Thyroid gland (tissue), 4 donors: Measurements from ENCODE around the gene MRGPRG. TPM values are rescaled to one million over a fixed set of nuclear protein-coding genes. Genes with fewer than 3 reads are reported as not detected.

Experiments used
- DNase-seq, 2 donors: peaks; one replicate each; pipeline ENCODE4 v3.0.0-alpha.2; 2019
- H3K27ac ChIP-seq, 3 donors: fragments of 200-600 bp; sonication (generic); 1 replicate in 2 of 3; 2 replicates in 1 of 3; pipeline ENCODE4 v1.5.1; 2016 to 2019; ENCODE audit warnings: mild to moderate bottlenecking in 1 of 3, moderate library complexity in 1 of 3
- H3K27me3 ChIP-seq: fragments of 200-600 bp; sonication (generic); one replicate; pipeline ENCODE4 v1.5.1; 2019
- H3K36me3 ChIP-seq, 2 donors: fragments of 200-600 bp; sonication (generic); one replicate each; pipeline ENCODE4 v1.5.1; 2016 to 2019
- H3K4me1 ChIP-seq, 2 donors: fragments of 200-600 bp; sonication (generic); one replicate each; pipeline ENCODE4 v1.5.1; 2017 to 2019
- H3K4me3 ChIP-seq, 3 donors: fragments of 200-600 bp; sonication (generic); replicated peaks in 1 of 3; 1 replicate in 2 of 3; 2 replicates in 1 of 3; pipeline ENCODE4 v1.5.1; 2016; ENCODE audit warnings: mild to moderate bottlenecking in 1 of 3
- H3K9me3 ChIP-seq: fragments of 200-600 bp; sonication (generic); one replicate; pipeline ENCODE4 v1.5.1; 2017
- POLR2A ChIP-seq, 2 donors: fragments of 450-650 bp; IDR thresholded peaks; one replicate each; pipeline ENCODE4 v1.6.1; 2017; ENCODE audit warnings: antibody characterized with exemption in 2 of 2, mild to moderate bottlenecking in 2 of 2, moderate library complexity in 1 of 2
- WGBS, 2 donors: methylation state at CpG; one replicate each; pipeline ENCODE4 v1.1.5; 2017; 5-methylcytosine and 5-hydroxymethylcytosine counted together
- intact Hi-C: fragments of 100-400 bp; cut with DNase I; formaldehyde crosslinking; loops from one replicate; pipeline ENCODE4 v1.15.1; 2023
- total RNA-seq, 4 donors: library from RNA; depleted of rRNA; stranded (reverse); fragments of >200 nt; gene quantifications; one replicate each; pipeline ENCODE4 v1.2.3, GENCODE V29; 2016
- TF ChIP-seq, protein P1 (sequence below), 6 experiments: fragments of 200-600 bp in 3 of 6; fragments of 450-650 bp in 3 of 6; sonication (generic) in 3 of 6; IDR thresholded peaks; one replicate each; pipeline ENCODE4 v1.5.1; 2016 to 2019; ENCODE audit warnings: antibody characterized with exemption in 6 of 6, mild to moderate bottlenecking in 2 of 6, inconsistent platforms in 1 of 6, moderate library complexity in 1 of 6

MRGPRG gene
- total RNA-seq, 4 donors from 2014 or later, result not detected

DNA sequence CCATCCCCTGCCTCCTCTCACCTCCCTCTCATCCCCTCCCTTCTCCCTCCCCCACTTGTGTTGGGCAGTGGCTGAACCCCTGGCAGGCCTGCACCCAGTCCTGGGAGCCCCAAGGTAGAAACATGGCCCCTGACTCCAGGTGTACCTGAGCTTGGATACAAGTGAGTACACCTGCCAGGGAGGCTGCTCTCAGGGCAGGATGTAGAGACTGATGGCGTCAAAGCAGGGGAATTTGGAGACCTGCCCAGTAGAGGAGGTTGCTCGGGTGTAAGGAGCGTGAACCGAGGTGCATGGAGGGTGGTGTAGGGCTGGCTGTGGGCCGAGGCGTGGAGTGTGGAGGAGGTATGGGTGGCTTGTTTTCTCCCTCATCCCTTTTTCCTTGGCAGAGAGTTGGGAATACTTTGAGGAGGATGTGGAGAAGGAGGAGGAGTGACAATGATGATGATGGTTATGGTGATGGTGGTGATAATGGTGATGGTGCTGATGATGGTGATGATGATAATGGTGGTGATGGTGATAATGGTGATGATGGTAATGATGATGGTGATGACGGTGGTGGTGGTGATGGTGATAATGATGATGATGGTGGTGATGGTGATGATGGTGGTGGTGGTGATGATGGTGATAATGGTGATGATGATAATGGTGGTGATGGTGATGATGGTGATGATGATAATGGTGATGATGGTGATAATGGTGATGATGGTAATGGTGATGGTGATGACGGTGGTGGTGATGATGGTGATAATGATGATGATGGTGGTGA is 12.3 kb downstream of the MRGPRG start:
- Histone ChIP-seq H3K4me1 (peaks cover 6 to 29% of the 10 kb centered on the region in 2 donors), H3K36me3 (no peaks in the 10 kb centered on the region), H3K27ac (no peak overlapping the region), H3K9me3 (no peaks in the 10 kb centered on the region), H3K27me3 (no peaks in the 10 kb centered on the region), H3K4me3 (no peak overlapping the region)
- WGBS, 2 donors, result 46 to 58% methylated on average over 8 of the region's 8 CpGs
- intact Hi-C loops, result no loop called here
- TF ChIP-seq, protein P1, sequence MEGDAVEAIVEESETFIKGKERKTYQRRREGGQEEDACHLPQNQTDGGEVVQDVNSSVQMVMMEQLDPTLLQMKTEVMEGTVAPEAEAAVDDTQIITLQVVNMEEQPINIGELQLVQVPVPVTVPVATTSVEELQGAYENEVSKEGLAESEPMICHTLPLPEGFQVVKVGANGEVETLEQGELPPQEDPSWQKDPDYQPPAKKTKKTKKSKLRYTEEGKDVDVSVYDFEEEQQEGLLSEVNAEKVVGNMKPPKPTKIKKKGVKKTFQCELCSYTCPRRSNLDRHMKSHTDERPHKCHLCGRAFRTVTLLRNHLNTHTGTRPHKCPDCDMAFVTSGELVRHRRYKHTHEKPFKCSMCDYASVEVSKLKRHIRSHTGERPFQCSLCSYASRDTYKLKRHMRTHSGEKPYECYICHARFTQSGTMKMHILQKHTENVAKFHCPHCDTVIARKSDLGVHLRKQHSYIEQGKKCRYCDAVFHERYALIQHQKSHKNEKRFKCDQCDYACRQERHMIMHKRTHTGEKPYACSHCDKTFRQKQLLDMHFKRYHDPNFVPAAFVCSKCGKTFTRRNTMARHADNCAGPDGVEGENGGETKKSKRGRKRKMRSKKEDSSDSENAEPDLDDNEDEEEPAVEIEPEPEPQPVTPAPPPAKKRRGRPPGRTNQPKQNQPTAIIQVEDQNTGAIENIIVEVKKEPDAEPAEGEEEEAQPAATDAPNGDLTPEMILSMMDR (IDR thresholded peaks at IDR 0.05), result no peak
- no peak for TF ChIP-seq POLR2A (IDR thresholded peaks at IDR 0.05)
- DNase-seq, result peak; percentile 45 to 46

DNA sequence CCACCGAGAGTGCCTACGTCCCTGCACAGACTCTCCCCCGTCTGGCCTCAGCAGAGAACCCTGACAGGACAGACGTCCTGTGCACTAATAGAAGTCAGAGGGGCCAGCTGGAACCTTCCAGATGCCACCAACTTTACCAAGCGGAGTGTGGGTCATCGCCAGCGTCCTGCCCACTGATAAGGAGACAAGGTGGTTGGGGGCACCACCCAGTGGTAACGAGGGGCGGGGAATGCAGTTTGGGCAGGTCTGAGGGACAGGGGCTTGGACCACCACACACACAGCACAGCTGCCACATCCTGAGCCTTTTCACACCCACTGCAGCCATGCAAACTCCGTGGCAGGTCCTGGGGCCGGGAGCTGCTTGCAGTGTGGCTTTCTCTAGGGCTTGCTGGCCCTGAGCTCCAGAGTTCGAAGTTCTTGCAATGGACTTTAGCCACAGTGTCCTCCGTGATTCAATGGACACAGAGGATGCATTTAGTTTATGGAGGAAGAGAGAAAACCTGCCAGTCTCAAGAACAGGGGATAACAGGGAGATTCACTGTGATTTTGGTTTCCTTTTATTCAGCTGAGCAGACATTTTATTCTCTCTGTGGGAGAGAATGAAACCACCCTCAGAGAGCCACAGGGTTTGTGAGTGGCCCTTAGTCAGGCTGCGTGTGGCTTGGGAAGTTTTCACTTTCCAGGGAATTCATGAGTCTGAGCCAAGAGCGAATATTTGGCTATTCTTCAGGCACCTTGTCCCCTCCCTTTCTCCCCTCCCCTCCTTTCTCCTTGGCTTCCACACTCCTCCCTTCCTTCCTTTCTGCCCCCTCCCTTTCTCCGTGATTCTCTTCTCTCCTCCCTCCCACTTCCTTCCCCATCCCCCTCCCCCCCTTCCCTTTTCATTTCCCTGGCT is 13.1 kb downstream of the MRGPRG start:
- Histone ChIP-seq H3K4me3 (no peak overlapping the region), H3K27me3 (no peaks in the 10 kb centered on the region), H3K4me1 (peaks cover 6 to 29% of the 10 kb centered on the region in 2 donors), H3K9me3 (no peaks in the 10 kb centered on the region), H3K27ac (no peak overlapping the region), H3K36me3 (no peaks in the 10 kb centered on the region)
- intact Hi-C loops, result no loop called here
- DNase-seq, result no peak
- TF ChIP-seq, protein P1 (IDR thresholded peaks at IDR 0.05), result no peak
- TF ChIP-seq POLR2A (IDR thresholded peaks at IDR 0.05), result no peak
- WGBS, 2 donors, result 49 to 56% methylated on average over 15 to 16 of the region's 16 CpGs

DNA sequence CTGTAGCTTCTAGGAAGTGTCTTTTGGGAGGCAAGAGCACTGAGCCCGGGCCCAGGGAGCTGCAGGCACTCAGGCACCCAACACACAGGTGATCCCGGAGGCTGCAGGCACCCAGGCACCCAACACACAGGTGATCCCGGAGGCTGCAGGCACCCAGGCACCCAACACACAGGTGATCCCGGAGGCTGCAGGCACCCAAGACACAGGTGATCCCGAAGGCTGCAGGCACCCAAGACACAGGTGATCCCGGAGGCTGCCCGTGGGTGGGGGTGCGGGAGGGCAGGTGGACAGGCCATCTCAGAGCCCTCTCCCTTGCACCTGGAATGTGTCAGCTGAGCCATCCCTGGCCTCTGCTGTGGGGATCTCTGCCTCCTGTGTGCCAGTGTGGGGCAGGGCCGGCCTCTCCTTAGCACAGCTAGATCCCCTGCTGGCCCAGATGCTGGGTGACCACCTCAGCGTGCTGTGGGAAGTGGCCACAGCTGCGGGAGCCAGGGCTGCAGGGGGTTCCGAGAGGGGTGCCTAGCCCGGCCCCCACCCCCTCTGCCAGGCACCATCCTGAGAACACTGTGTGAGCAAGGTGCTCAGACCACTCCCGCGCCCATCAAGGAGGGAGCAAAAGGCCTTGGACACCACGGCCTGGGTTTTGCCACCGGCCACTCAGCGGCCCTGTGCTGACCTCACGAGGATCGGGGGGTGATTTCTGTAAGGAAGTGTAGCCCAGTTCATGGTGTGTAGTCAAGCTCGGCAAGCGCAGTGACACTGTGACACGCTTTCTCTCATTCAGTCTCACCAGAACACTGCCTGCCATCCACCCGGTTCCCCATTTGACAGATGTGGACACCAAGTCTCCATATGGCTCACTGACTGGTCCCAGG is 14.2 kb downstream of the MRGPRG start:
- H3K36me3 ChIP-seq, result no peaks in the 10 kb centered on the region
- TF ChIP-seq POLR2A (IDR thresholded peaks at IDR 0.05), result no peak
- TF ChIP-seq, protein P1 (IDR thresholded peaks at IDR 0.05), result no peak
- intact Hi-C loops, result no loop called here
- DNase-seq, result no peak
- WGBS, 2 donors, result 80 to 88% methylated on average over 13 to 22 of the region's 24 CpGs
- H3K9me3 ChIP-seq, result no peaks in the 10 kb centered on the region
- H3K4me1 ChIP-seq, result peaks cover 6 to 29% of the 10 kb centered on the region in 2 donors
- H3K27me3 ChIP-seq, result no peaks in the 10 kb centered on the region
- H3K27ac ChIP-seq, result no peak overlapping the region
- H3K4me3 ChIP-seq, result no peak overlapping the region

DNA sequence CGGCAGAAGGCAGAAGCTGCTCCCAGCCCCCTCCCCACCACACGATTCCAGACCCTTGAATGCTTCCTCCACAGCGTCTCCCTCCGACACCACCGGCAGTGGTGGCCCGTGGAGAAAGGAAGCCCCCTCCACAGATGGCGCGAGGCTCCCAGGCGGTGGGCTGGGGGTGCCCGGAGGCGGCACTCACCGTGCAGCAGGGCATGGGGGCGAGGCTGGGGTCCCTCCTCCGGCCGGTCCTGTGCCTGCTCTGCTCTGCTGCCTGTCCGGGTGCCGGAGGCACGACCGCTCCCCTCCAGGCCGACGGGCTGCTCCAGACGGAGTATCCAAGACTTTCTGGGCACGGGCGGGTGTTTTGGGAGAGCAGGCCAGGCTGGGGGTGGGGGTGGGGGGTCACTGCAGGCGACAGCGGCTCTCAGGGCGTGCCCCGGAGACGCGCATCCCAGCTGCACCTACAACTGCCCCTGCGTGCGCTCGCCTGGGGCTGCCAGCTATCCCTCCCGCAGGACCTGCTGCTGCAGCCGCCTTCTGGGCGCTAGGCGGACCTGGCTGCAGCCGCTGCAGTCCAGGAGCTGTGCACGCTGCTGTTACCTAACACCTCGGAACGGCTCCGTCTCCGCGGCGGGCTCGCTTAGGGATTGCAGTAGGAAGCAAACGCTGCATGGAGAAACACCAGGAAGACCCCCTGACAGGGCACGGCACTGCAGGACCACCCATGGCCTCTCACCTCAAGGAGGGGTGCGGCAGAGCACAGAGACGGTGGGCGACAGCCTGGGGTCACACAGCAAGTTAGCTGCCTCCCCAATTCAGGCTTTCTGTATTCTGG is 15.2 kb downstream of the MRGPRG start:
- peak; percentile 32 to 34 for DNase-seq
- peaks cover 6 to 29% of the 10 kb centered on the region in 2 donors for H3K4me1 ChIP-seq
- H3K27ac ChIP-seq, result no peak overlapping the region
- H3K9me3 ChIP-seq, result no peaks in the 10 kb centered on the region
- TF ChIP-seq, protein P1 (IDR thresholded peaks at IDR 0.05), result peak in 1 of 6 experiments; percentile 13
- TF ChIP-seq POLR2A (IDR thresholded peaks at IDR 0.05), result no peak
- H3K4me3 ChIP-seq, result no peak overlapping the region
- 4 to 10% methylated on average over 11 of the region's 51 CpGs for WGBS, 2 donors
- intact Hi-C loops, result no loop called here
- H3K27me3 ChIP-seq, result no peaks in the 10 kb centered on the region
- H3K36me3 ChIP-seq, result no peaks in the 10 kb centered on the region
